Neural cell (in vitro differentiated cells): ENCODE results near the gene CAGE1. TPM values are rescaled to one million over a fixed set of nuclear protein-coding genes. Genes with fewer than 3 reads are reported as not detected.

Source experiments
- H2AFZ ChIP-seq: fragments of 200-600, 300-800 bp; sonication (generic), shearing (Covaris generic); 2 replicates; pipeline ENCODE4 v1.6.0; 2014; ENCODE audit warnings: low read depth, mild to moderate bottlenecking, antibody characterized with exemption, low read length, moderate library complexity
- H3F3A ChIP-seq: fragments of 200-600 bp; shearing (Covaris generic); 2 replicates; pipeline ENCODE4 v1.6.1; 2016; ENCODE audit warnings: mild to moderate bottlenecking, moderate library complexity, mixed read lengths, antibody characterized with exemption, low read length; ENCODE audit not compliant: insufficient read depth, poor library complexity, severe bottlenecking
- H3K27ac ChIP-seq: fragments of 200-600, 300-800 bp; sonication (generic), shearing (Covaris generic); 2 replicates; pipeline ENCODE4 v1.5.1; 2014; ENCODE audit warnings: mild to moderate bottlenecking, low read length, moderate library complexity
- H3K27me3 ChIP-seq: fragments of 300-800, 200-600 bp; sonication (generic), shearing (Covaris generic); 2 replicates; pipeline ENCODE4 v1.6.0; 2014; ENCODE audit warnings: mild to moderate bottlenecking, low read depth, low read length, moderate library complexity; ENCODE audit not compliant: insufficient read depth
- H3K36me3 ChIP-seq: fragments of 300-800, 200-600 bp; sonication (generic), shearing (Covaris generic); 2 replicates; pipeline ENCODE4 v1.5.1; 2014; ENCODE audit warnings: mild to moderate bottlenecking, antibody characterized with exemption, low read length, moderate library complexity; ENCODE audit not compliant: insufficient read depth
- H3K4me2 ChIP-seq: fragments of 300-800, 200-600 bp; sonication (generic), shearing (Covaris generic); 2 replicates; pipeline ENCODE4 v1.6.0; 2014; ENCODE audit warnings: mild to moderate bottlenecking, low read length
- H3K4me3 ChIP-seq: fragments of 300-800, 200-600 bp; sonication (generic), shearing (Covaris generic); 2 replicates; pipeline ENCODE4 v1.5.1; 2014; ENCODE audit warnings: mild to moderate bottlenecking, low read length, moderate library complexity
- H3K79me2 ChIP-seq: fragments of 200-600 bp; shearing (Covaris generic); replicated peaks from 2 replicates; pipeline ENCODE4 v1.6.0; 2014; ENCODE audit warnings: mild to moderate bottlenecking, low read length, moderate library complexity; ENCODE audit not compliant: insufficient read depth
- H3K9ac ChIP-seq: fragments of 300-800, 200-600 bp; sonication (generic), shearing (Covaris generic); 2 replicates; pipeline ENCODE4 v1.6.1; 2016; ENCODE audit warnings: mild to moderate bottlenecking, low read length, mixed read lengths
- H3K9me2 ChIP-seq: fragments of 200-600 bp; shearing (Covaris generic); 2 replicates; pipeline ENCODE4 v1.6.1; 2016; ENCODE audit warnings: mild to moderate bottlenecking, low read length, mixed read lengths; ENCODE audit not compliant: insufficient read depth
- H3K9me3 ChIP-seq: fragments of 200-600, 300-800 bp; sonication (generic), shearing (Covaris generic); 2 replicates; pipeline ENCODE4 v1.6.1; 2016; ENCODE audit warnings: mild to moderate bottlenecking, mixed run types, low read length, moderate library complexity, mixed read lengths
- H4K20me1 ChIP-seq: fragments of 200-600 bp; shearing (Covaris generic); 2 replicates; pipeline ENCODE4 v1.6.1; 2016; ENCODE audit warnings: mild to moderate bottlenecking, mixed run types; ENCODE audit not compliant: insufficient read depth
- CTCF ChIP-seq: fragments of 450-650 bp; IDR thresholded peaks from 2 replicates; pipeline ENCODE4 v1.5.1; 2014; ENCODE audit warnings: antibody characterized with exemption, mild to moderate bottlenecking, moderate library complexity; ENCODE audit not compliant: poor library complexity, severe bottlenecking
- EP300 ChIP-seq: fragments of 450-650 bp; conservative IDR thresholded peaks from 2 replicates; pipeline ENCODE4 v1.6.1; 2014; ENCODE audit warnings: antibody characterized with exemption, mild to moderate bottlenecking, moderate library complexity; ENCODE audit not compliant: poor library complexity, severe bottlenecking
- EZH2 ChIP-seq: fragments of 200-600, 300-800 bp; shearing (Covaris generic), sonication (generic); IDR thresholded peaks from 2 replicates; pipeline ENCODE4 v1.6.1; 2014; ENCODE audit warnings: antibody characterized with exemption, low read length, borderline replicate concordance, mild to moderate bottlenecking; ENCODE audit not compliant: insufficient read depth, poor library complexity, severe bottlenecking
- MXI1 ChIP-seq: fragments of 450-650 bp; conservative IDR thresholded peaks from 2 replicates; pipeline ENCODE4 v1.6.1; 2014; ENCODE audit warnings: antibody characterized with exemption, mild to moderate bottlenecking; ENCODE audit not compliant: poor library complexity, severe bottlenecking
- POLR2AphosphoS5 ChIP-seq: IDR thresholded peaks from 2 replicates; pipeline ENCODE4 v1.6.1; 2012
- RAD21 ChIP-seq: fragments of 450-650 bp; conservative IDR thresholded peaks from 2 replicates; pipeline ENCODE4 v1.6.1; 2014; ENCODE audit warnings: antibody characterized with exemption, mild to moderate bottlenecking, moderate library complexity
- SMC3 ChIP-seq: fragments of 450-650 bp; conservative IDR thresholded peaks from 2 replicates; pipeline ENCODE4 v1.6.1; 2014; ENCODE audit warnings: antibody characterized with exemption, mild to moderate bottlenecking, moderate library complexity; ENCODE audit not compliant: poor library complexity
- TAF1 ChIP-seq: IDR thresholded peaks from 2 replicates; pipeline ENCODE4 v1.6.1; 2012; ENCODE audit warnings: low read depth
- polyA plus RNA-seq: library from polyadenylated mRNA; depleted of rRNA; stranded (reverse); fragments of >200 nt; gene quantifications from 2 replicates; pipeline ENCODE4 v1.2.3, GENCODE V29; 2014
- TF ChIP-seq, protein P1 (sequence below): IDR thresholded peaks from 2 replicates; pipeline ENCODE4 v1.6.1; 2012; ENCODE audit warnings: borderline replicate concordance

CAGE1 gene
- polyA plus RNA-seq, 1 donor from 2014 or later = not detected

DNA sequence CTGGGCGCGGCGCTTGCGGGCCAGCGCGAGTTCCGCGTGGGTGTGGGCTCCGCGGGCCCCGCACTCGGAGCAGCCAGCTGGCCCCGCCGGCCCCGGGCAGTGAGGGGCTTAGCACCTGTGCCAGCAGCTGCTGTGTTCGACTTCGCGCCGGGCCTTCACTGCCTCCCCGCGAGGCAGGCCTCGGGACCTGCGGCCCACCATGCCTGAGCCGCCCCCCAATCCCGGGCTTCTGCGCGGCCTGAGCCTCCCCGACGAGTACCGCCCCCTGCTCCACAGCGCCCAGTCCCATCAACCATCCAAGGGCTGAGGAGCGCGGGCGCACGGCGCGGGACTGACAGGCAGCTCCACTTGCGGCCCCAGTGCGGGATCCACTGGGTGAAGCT, 36.3 kb upstream of the CAGE1 start:
- Histone ChIP-seq H3K4me3 (no peak overlapping the region), H3K27ac (no peak overlapping the region), H3F3A (no peaks in the 10 kb centered on the region), H3K9me2 (no peaks in the 10 kb centered on the region), H3K9me3 (no peaks in the 10 kb centered on the region), H3K4me2 (no peak overlapping the region), H3K79me2 (no peaks in the 10 kb centered on the region), H3K36me3 (no peaks in the 10 kb centered on the region), H3K9ac (no peak overlapping the region), H4K20me1 (no peaks in the 10 kb centered on the region), H3K27me3 (no peaks in the 10 kb centered on the region), H2AFZ (no peak overlapping the region)
- no peak for TF ChIP-seq MXI1
- no peak for TF ChIP-seq CTCF
- TF ChIP-seq EP300 = no peak
- TF ChIP-seq POLR2AphosphoS5 = no peak
- TF ChIP-seq SMC3 = no peak
- TF ChIP-seq, protein P1, sequence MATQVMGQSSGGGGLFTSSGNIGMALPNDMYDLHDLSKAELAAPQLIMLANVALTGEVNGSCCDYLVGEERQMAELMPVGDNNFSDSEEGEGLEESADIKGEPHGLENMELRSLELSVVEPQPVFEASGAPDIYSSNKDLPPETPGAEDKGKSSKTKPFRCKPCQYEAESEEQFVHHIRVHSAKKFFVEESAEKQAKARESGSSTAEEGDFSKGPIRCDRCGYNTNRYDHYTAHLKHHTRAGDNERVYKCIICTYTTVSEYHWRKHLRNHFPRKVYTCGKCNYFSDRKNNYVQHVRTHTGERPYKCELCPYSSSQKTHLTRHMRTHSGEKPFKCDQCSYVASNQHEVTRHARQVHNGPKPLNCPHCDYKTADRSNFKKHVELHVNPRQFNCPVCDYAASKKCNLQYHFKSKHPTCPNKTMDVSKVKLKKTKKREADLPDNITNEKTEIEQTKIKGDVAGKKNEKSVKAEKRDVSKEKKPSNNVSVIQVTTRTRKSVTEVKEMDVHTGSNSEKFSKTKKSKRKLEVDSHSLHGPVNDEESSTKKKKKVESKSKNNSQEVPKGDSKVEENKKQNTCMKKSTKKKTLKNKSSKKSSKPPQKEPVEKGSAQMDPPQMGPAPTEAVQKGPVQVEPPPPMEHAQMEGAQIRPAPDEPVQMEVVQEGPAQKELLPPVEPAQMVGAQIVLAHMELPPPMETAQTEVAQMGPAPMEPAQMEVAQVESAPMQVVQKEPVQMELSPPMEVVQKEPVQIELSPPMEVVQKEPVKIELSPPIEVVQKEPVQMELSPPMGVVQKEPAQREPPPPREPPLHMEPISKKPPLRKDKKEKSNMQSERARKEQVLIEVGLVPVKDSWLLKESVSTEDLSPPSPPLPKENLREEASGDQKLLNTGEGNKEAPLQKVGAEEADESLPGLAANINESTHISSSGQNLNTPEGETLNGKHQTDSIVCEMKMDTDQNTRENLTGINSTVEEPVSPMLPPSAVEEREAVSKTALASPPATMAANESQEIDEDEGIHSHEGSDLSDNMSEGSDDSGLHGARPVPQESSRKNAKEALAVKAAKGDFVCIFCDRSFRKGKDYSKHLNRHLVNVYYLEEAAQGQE = no peak
- no peak for TF ChIP-seq RAD21
- no peak for TF ChIP-seq TAF1
- no peak for TF ChIP-seq EZH2

- no peak overlapping the region for H3K4me2 ChIP-seq
- no peaks in the 10 kb centered on the region for H3K36me3 ChIP-seq
- no peak overlapping the region for H2AFZ ChIP-seq
- no peak overlapping the region for H3K9ac ChIP-seq
- H3K27ac ChIP-seq = no peak overlapping the region
- H3K9me3 ChIP-seq = no peaks in the 10 kb centered on the region
- no peaks in the 10 kb centered on the region for H3K9me2 ChIP-seq
- TF ChIP-seq RAD21 = no peak
- TF ChIP-seq CTCF = no peak
- TF ChIP-seq POLR2AphosphoS5 = no peak
- no peak for TF ChIP-seq SMC3
- TF ChIP-seq MXI1 = no peak
- no peak for TF ChIP-seq EP300
- H3K4me3 ChIP-seq = no peak overlapping the region
- H3F3A ChIP-seq = no peaks in the 10 kb centered on the region
- H3K79me2 ChIP-seq = no peaks in the 10 kb centered on the region
- H4K20me1 ChIP-seq = no peaks in the 10 kb centered on the region
- no peaks in the 10 kb centered on the region for H3K27me3 ChIP-seq
These were observed 35.6 kb upstream of the CAGE1 start for GRCh38 chr6:7424967-7425807.
